Measurements from ENCODE around the gene SLC8A3.

SLC8A3 gene

DNA sequence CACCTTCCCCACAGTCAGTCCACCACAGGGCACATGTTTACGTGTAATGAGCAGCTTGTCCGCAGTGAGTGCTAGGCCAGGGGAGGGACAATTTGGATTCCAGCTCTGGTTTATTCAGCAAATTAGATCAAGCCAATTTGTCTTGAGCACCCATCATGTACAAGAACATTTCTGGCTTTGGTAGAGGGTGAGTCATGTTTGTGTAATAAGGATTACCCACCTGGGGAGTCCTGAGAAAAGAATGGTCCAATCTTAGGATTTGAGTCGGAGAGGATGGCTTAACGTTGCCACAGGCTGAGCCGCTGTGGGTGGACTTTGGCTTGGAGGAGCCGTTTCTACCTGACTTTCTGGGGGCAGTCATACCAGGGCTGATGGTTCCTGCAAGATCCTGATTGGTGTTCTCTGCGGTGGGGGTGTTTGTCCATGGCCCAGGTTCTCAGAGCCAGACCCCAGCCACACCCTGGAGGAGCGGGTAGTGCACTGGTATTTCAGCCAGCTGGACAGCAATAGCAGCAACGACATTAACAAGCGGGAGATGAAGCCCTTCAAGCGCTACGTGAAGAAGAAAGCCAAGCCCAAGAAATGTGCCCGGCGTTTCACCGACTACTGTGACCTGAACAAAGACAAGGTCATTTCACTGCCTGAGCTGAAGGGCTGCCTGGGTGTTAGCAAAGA is 165.8 kb downstream of the SLC8A3 start:
- Histone ChIP-seq H3K27ac (replicated peaks; ENCODE audit: low read length) (no peak overlapping the region), H2AFZ (ENCODE audit: low read length) (no peak overlapping the region), H2BK15ac (ENCODE audit: low read length) (no peak overlapping the region), H4K91ac (ENCODE audit: low read depth, low read length, poor library complexity) (no peak overlapping the region), H3K36me3 (replicated peaks in 1 of 2; ENCODE audit: control insufficient read depth in 2 of 2, insufficient read depth in 2 of 2, low read length in 2 of 2) (peaks cover 63 to 98% of the 10 kb centered on the region in 2 donors), H3K9me3 (replicated peaks in 1 of 2; ENCODE audit: control insufficient read depth in 2 of 2, insufficient read depth in 1 of 2, low read depth in 1 of 2, low read length in 2 of 2) (no peaks in the 10 kb centered on the region), H3K4me3 (ENCODE audit: low read length in 2 of 2) (no peak overlapping the region), H3K18ac (ENCODE audit: low read length) (no peak overlapping the region), H2AK5ac (ENCODE audit: low read depth, low read length) (no peak overlapping the region), H3K14ac (ENCODE audit: low read length) (no peak overlapping the region), H3K4ac (ENCODE audit: low read length) (no peak overlapping the region), H3K23ac (ENCODE audit: low read depth, low read length, poor library complexity) (no peak overlapping the region), H3K4me2 (ENCODE audit: insufficient read depth, low read length, poor library complexity, severe bottlenecking) (no peak overlapping the region), H2BK5ac (ENCODE audit: low read length) (no peak overlapping the region), H3K79me1 (ENCODE audit: low read depth, low read length) (no peaks in the 10 kb centered on the region), H3K27me3 (ENCODE audit: control insufficient read depth in 3 of 3, insufficient read depth in 3 of 3, low read depth in 1 of 3, low read length in 3 of 3) (no peaks in the 10 kb centered on the region), H2BK120ac (ENCODE audit: low read depth, low read length) (no peak overlapping the region), H2BK12ac (ENCODE audit: low read length) (no peak overlapping the region), H3K4me1 (ENCODE audit: control insufficient read depth in 2 of 2, insufficient read depth in 1 of 2, low read depth in 1 of 2, low read length in 2 of 2) (peaks cover 0 to 7% of the 10 kb centered on the region in 2 donors), H4K8ac (ENCODE audit: low read depth, low read length) (no peak overlapping the region), H3K9ac (ENCODE audit: low read depth, low read length, poor library complexity) (no peak overlapping the region)
- WGBS, 2 donors (ENCODE audit: extremely low coverage in 2 of 2, insufficient read length in 2 of 2, insufficient replicate concordance in 1 of 2): no CpG with 5 or more reads among the region's 15 CpGs
- no peak for DNase-seq (ENCODE audit: low spot score)

DNA sequence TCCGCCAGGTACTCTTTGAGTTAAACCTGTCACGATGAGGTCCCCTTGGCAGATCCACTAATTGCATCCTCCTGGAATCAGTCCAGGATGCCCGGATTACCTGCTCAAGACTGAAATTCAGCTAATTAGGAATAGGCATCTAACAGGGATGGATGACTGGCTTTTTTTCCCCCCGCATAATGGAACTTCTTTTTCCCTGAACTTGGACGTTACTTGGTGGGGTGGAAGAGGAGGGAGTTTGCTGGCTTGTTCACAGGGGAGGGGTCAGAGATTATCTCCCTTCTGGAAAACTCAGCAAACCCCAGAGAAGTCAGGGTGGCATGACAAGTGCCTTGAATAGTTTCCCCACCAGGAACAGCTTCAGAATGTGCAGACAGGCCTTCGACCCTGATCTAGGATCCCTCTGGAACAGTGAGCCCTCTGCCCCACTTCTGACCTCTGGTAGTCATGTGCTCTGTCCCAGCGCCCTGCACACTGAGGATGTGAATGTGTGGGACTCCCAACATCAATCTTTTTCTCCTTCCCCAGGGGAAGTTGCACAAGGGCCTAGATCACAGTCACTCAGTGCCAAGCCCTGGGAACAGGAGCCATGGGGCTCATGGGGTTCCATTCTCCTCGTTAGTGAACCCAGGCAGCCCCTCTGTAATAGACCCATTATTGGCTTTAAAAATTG is 167.1 kb downstream of the SLC8A3 start:
- no peak overlapping the region for H3K27ac ChIP-seq (replicated peaks; ENCODE audit: low read length)
- no peak overlapping the region for H2AFZ ChIP-seq (ENCODE audit: low read length)
- H2BK12ac ChIP-seq (ENCODE audit: low read length): no peak overlapping the region
- H4K8ac ChIP-seq (ENCODE audit: low read depth, low read length): no peak overlapping the region
- WGBS, 2 donors (ENCODE audit: extremely low coverage in 2 of 2, insufficient read length in 2 of 2, insufficient replicate concordance in 1 of 2): no CpG with 5 or more reads among the region's 8 CpGs
- H3K4me1 ChIP-seq (ENCODE audit: control insufficient read depth in 2 of 2, insufficient read depth in 1 of 2, low read depth in 1 of 2, low read length in 2 of 2): peaks cover 0 to 4% of the 10 kb centered on the region in 2 donors
- no peak overlapping the region for H3K4me2 ChIP-seq (ENCODE audit: insufficient read depth, low read length, poor library complexity, severe bottlenecking)
- no peak overlapping the region for H3K18ac ChIP-seq (ENCODE audit: low read length)
- no peak overlapping the region for H3K4ac ChIP-seq (ENCODE audit: low read length)
- H3K27me3 ChIP-seq (ENCODE audit: control insufficient read depth in 3 of 3, insufficient read depth in 3 of 3, low read depth in 1 of 3, low read length in 3 of 3): no peaks in the 10 kb centered on the region
- H4K91ac ChIP-seq (ENCODE audit: low read depth, low read length, poor library complexity): no peak overlapping the region
- no peak overlapping the region for H2AK5ac ChIP-seq (ENCODE audit: low read depth, low read length)
- H3K4me3 ChIP-seq (ENCODE audit: low read length in 2 of 2): no peak overlapping the region
- no peaks in the 10 kb centered on the region for H3K9me3 ChIP-seq (replicated peaks in 1 of 2; ENCODE audit: control insufficient read depth in 2 of 2, insufficient read depth in 1 of 2, low read depth in 1 of 2, low read length in 2 of 2)
- no peak overlapping the region for H3K14ac ChIP-seq (ENCODE audit: low read length)
- no peak overlapping the region for H3K9ac ChIP-seq (ENCODE audit: low read depth, low read length, poor library complexity)
- H2BK5ac ChIP-seq (ENCODE audit: low read length): no peak overlapping the region
- no peak overlapping the region for H3K23ac ChIP-seq (ENCODE audit: low read depth, low read length, poor library complexity)
- peaks cover 2% of the 10 kb centered on the region for H3K79me1 ChIP-seq (ENCODE audit: low read depth, low read length)
- no peak overlapping the region for H2BK120ac ChIP-seq (ENCODE audit: low read depth, low read length)
- H2BK15ac ChIP-seq (ENCODE audit: low read length): no peak overlapping the region
- DNase-seq (ENCODE audit: low spot score): no peak
- peaks cover 70 to 99% of the 10 kb centered on the region in 2 donors for H3K36me3 ChIP-seq (replicated peaks in 1 of 2; ENCODE audit: control insufficient read depth in 2 of 2, insufficient read depth in 2 of 2, low read length in 2 of 2)

DNA sequence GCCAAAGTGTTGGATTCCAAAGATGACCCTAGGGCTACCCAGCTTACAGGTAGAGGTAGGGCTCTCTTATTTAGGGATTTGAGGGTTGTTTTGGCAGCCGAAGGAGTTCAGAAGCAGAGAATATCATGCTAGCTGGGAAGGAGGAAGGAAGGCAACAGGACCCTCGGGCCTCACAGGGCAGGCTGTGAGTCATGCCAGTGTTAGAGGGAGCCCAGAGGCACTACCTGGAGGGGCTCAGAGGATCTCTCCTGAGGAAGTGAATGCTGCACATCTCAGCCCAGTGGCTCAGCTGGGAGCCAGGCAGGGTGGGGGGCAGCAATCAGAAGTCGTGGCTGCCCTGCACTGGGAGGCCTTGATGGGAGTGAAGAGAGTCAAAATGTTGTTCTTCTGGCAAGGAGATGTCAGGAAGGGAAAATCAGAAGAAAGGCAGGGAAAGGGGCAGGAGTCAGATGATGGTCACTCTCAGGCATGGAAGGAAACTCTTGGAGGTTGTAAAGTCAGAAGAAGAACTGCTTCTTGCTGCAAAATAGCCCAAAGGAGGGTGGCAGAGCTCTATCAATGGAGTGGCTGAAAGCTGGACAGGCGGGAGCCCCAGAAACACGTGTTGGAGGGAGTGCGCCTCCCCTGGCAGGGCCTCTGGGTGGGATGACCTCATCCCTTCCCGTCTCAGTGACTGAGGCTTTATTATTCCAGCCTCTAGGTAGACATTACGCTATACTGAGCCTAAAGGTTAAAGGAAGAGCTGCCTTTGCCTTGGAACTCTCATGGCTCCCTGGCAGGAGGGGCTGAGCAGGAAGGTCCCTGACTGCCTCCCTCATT is 168.2 kb downstream of the SLC8A3 start:
- Histone ChIP-seq H3K9me3 (replicated peaks in 1 of 2; ENCODE audit: control insufficient read depth in 2 of 2, insufficient read depth in 1 of 2, low read depth in 1 of 2, low read length in 2 of 2) (no peaks in the 10 kb centered on the region), H2AK5ac (ENCODE audit: low read depth, low read length) (no peak overlapping the region), H3K36me3 (replicated peaks in 1 of 2; ENCODE audit: control insufficient read depth in 2 of 2, insufficient read depth in 2 of 2, low read length in 2 of 2) (peaks cover 72 to 99% of the 10 kb centered on the region in 2 donors), H2BK15ac (ENCODE audit: low read length) (no peak overlapping the region), H3K4me2 (ENCODE audit: insufficient read depth, low read length, poor library complexity, severe bottlenecking) (no peak overlapping the region), H3K79me1 (ENCODE audit: low read depth, low read length) (peaks cover 2% of the 10 kb centered on the region), H2BK120ac (ENCODE audit: low read depth, low read length) (no peak overlapping the region), H3K27me3 (ENCODE audit: control insufficient read depth in 3 of 3, insufficient read depth in 3 of 3, low read depth in 1 of 3, low read length in 3 of 3) (no peaks in the 10 kb centered on the region), H3K4ac (ENCODE audit: low read length) (no peak overlapping the region), H4K91ac (ENCODE audit: low read depth, low read length, poor library complexity) (no peak overlapping the region), H3K9ac (ENCODE audit: low read depth, low read length, poor library complexity) (no peak overlapping the region), H3K4me1 (ENCODE audit: control insufficient read depth in 2 of 2, insufficient read depth in 1 of 2, low read depth in 1 of 2, low read length in 2 of 2) (peaks cover 0 to 4% of the 10 kb centered on the region in 2 donors), H3K4me3 (ENCODE audit: low read length in 2 of 2) (no peak overlapping the region), H2AFZ (ENCODE audit: low read length) (no peak overlapping the region), H4K8ac (ENCODE audit: low read depth, low read length) (no peak overlapping the region), H3K27ac (replicated peaks; ENCODE audit: low read length) (peak overlapping the region; percentile 20), H3K23ac (ENCODE audit: low read depth, low read length, poor library complexity) (no peak overlapping the region), H3K18ac (ENCODE audit: low read length) (no peak overlapping the region), H3K14ac (ENCODE audit: low read length) (no peak overlapping the region), H2BK12ac (ENCODE audit: low read length) (no peak overlapping the region), H2BK5ac (ENCODE audit: low read length) (peak overlapping the region; percentile 13)
- DNase-seq (ENCODE audit: low spot score): no peak
- WGBS, 2 donors (ENCODE audit: extremely low coverage in 2 of 2, insufficient read length in 2 of 2, insufficient replicate concordance in 1 of 2): no CpG with 5 or more reads among the region's 8 CpGs

DNA sequence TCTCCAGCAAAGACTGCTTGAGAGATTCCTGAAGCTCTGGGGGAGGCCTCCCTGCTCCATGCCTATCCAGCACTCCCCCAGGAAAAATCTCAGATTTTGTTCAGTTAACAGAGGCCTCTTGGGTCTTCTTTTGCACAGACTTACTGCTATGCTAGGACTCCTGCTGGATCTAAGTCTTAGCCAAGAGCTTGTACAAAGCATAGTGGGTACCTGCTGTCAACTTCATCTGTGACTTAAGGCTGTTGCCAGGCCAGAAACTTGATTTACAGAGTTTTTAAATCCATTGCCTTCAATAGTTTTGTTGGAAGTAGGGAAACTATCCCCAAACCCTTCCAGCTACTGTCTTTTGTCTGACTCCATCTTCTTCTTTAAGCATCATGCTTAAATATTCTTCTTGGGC is 169.1 kb downstream of the SLC8A3 start:
- Histone ChIP-seq H3K27me3 (ENCODE audit: control insufficient read depth in 3 of 3, insufficient read depth in 3 of 3, low read depth in 1 of 3, low read length in 3 of 3) (no peaks in the 10 kb centered on the region), H3K27ac (replicated peaks; ENCODE audit: low read length) (no peak overlapping the region), H3K4me3 (ENCODE audit: low read length in 2 of 2) (no peak overlapping the region), H3K14ac (ENCODE audit: low read length) (no peak overlapping the region), H4K8ac (ENCODE audit: low read depth, low read length) (no peak overlapping the region), H2BK5ac (ENCODE audit: low read length) (no peak overlapping the region), H3K9me3 (replicated peaks in 1 of 2; ENCODE audit: control insufficient read depth in 2 of 2, insufficient read depth in 1 of 2, low read depth in 1 of 2, low read length in 2 of 2) (no peaks in the 10 kb centered on the region), H3K9ac (ENCODE audit: low read depth, low read length, poor library complexity) (no peak overlapping the region), H4K91ac (ENCODE audit: low read depth, low read length, poor library complexity) (no peak overlapping the region), H2BK120ac (ENCODE audit: low read depth, low read length) (no peak overlapping the region), H3K4ac (ENCODE audit: low read length) (no peak overlapping the region), H3K23ac (ENCODE audit: low read depth, low read length, poor library complexity) (no peak overlapping the region), H3K4me2 (ENCODE audit: insufficient read depth, low read length, poor library complexity, severe bottlenecking) (no peak overlapping the region), H2AK5ac (ENCODE audit: low read depth, low read length) (no peak overlapping the region), H3K4me1 (ENCODE audit: control insufficient read depth in 2 of 2, insufficient read depth in 1 of 2, low read depth in 1 of 2, low read length in 2 of 2) (peaks cover 0 to 7% of the 10 kb centered on the region in 2 donors), H3K36me3 (replicated peaks in 1 of 2; ENCODE audit: control insufficient read depth in 2 of 2, insufficient read depth in 2 of 2, low read length in 2 of 2) (peaks cover 71 to 99% of the 10 kb centered on the region in 2 donors), H2BK12ac (ENCODE audit: low read length) (no peak overlapping the region), H2BK15ac (ENCODE audit: low read length) (no peak overlapping the region), H3K18ac (ENCODE audit: low read length) (no peak overlapping the region), H2AFZ (ENCODE audit: low read length) (no peak overlapping the region), H3K79me1 (ENCODE audit: low read depth, low read length) (peaks cover 2% of the 10 kb centered on the region)
- no peak for DNase-seq (ENCODE audit: low spot score)

Measured in neuronal stem cell (in vitro differentiated cells).